NCI-H82 (cell line): ENCODE measurements around the gene MEF2D.
A peak's percentile ranks its signal among the peaks of the same experiment; 100 is the strongest.

Experiments used
- DNase-seq: peaks from one replicate; lab custom pipeline; 2025; lab: John Stamatoyannopoulos, UW

Gene MEF2D

GRCh38 chr1:156444407-156445001 is 56.1 kb downstream of the MEF2D start:
- peak; percentile 88 for DNase-seq

GRCh38 chr1:156443286-156443685 is 57.3 kb downstream of the MEF2D start:
- no peak for DNase-seq

GRCh38 chr1:156440654-156441437 is 59.7 kb downstream of the MEF2D start:
- no peak for DNase-seq

GRCh38 chr1:156439777-156440183 is 60.8 kb downstream of the MEF2D start:
- DNase-seq: peak; percentile 99

GRCh38 chr1:156439036-156439776 is 61.4 kb downstream of the MEF2D start:
- DNase-seq: peak; percentile 88

GRCh38 chr1:156438278-156438987 is 62.1 kb downstream of the MEF2D start:
- no peak for DNase-seq

- peak; percentile 43 for DNase-seq
Observed at GRCh38 chr1:156437037-156437867, 63.3 kb downstream of the MEF2D start.

- DNase-seq: peak; percentile 47
Observed at GRCh38 chr1:156436141-156437036, 64.2 kb downstream of the MEF2D start.

- peak; percentile 37 for DNase-seq
Observed at GRCh38 chr1:156435545-156436140, 64.9 kb downstream of the MEF2D start.

GRCh38 chr1:156434989-156435544 is 65.5 kb downstream of the MEF2D start:
- DNase-seq: no peak

- no peak for DNase-seq
Observed at GRCh38 chr1:156433602-156434001, 67.0 kb downstream of the MEF2D start.

GRCh38 chr1:156433032-156433431 is 67.5 kb downstream of the MEF2D start:
- DNase-seq: no peak

- peak; percentile 54 for DNase-seq
Observed at GRCh38 chr1:156432669-156433018, 67.9 kb downstream of the MEF2D start.

GRCh38 chr1:156431769-156432668 is 68.6 kb downstream of the MEF2D start:
- peak; percentile 63 for DNase-seq

GRCh38 chr1:156431366-156431765 is 69.2 kb downstream of the MEF2D start:
- no peak for DNase-seq

GRCh38 chr1:156430866-156431265 is 69.7 kb downstream of the MEF2D start:
- DNase-seq: no peak

GRCh38 chr1:156430303-156430702 is 70.3 kb downstream of the MEF2D start:
- DNase-seq: peak; percentile 70

- peak; percentile 80 for DNase-seq
Observed at GRCh38 chr1:156429313-156430060, 71.1 kb downstream of the MEF2D start.
